NCI-H146 treated with DMSO at 0.1 percent for 48 hours (cell line): ENCODE data around the gene RPTOR.
A peak's percentile ranks its signal among the peaks of the same experiment; 100 is the strongest.

Experiments
- DNase-seq: peaks from one replicate; lab custom pipeline; 2025; ENCODE audit not compliant: unreplicated experiment; lab: John Stamatoyannopoulos, UW

RPTOR gene

DNA sequence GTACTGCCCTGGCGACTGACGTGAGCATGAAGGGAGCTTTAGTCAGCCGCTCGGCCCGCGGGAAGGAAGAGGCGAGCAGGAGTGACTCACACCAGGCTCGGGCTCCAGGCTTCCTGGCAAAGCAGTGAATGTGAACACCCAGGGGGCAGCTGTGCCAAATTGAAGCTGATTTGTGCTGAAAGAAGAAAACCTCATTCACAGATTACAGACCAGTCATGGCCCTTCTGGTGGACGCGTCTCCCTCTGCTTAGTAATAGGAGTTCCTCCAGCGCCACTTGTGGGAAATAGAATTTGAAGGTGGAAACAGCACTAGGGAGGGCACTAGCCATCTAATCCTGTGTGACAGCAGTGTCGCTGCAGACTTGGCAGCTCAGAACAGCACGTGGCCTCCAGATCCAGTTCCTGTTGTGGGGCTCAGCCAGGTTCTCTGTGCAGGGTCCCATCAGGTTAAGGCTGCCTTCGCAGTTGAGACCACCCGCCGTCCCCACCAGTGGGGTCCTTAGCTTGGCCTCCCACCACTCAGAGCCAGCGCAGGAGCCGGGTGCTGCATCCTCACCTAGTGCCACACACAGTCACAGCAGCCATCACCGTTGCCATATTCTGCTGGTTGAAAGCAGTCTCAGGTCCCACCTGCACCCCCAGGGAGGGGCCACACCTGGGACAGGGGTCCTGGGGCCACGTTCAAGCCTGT, 282.5 kb downstream of the RPTOR start:
- DNase-seq, result no peak

DNA sequence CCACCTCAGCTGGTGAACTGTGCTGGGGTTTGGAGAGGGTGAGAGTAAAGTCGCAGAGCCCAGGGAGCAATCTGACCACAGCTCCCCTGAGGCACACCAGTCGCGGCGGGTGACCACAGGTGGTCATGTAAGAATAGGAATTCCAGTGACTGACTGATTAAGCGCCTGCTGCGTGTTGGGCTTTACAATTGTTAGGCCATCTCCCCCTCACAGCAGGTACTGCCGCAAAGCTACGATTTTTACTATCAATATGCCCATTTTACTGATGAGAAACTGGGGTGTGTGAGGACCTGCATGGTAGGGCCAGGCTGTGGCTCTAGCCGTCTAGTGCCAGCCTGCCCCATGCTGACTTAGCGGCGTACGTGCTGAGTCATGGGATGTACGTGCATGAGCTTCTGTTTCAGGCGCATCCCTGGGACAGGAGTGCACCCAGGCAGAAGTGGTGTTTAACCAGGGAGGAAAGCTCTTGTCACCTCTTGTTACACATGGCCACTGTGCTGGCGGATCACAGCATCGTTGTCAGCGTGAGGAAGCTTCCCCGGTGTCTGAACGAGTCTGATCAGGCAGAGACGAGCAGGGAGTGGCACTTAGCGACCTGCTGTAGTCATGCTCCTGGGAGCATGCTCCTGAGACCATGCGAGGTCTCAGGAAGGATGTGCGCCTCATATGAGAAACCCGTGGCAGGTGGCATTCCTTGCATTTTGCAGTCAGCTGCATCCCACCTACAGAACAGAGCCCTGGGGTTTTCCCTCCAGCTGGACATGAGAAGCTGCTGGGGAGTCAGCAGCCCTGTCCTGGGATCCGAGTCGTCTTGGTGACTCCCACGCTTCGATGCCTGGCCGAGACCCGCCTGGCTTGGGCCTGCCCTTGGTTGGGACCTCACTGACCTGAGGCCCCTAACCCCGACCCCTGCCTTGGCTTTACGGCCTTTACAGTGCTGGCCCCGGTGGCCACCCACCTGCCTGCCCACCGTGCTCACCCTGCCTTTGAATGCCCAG, 283.3 kb downstream of the RPTOR start:
- DNase-seq, result peak; percentile 34

DNA sequence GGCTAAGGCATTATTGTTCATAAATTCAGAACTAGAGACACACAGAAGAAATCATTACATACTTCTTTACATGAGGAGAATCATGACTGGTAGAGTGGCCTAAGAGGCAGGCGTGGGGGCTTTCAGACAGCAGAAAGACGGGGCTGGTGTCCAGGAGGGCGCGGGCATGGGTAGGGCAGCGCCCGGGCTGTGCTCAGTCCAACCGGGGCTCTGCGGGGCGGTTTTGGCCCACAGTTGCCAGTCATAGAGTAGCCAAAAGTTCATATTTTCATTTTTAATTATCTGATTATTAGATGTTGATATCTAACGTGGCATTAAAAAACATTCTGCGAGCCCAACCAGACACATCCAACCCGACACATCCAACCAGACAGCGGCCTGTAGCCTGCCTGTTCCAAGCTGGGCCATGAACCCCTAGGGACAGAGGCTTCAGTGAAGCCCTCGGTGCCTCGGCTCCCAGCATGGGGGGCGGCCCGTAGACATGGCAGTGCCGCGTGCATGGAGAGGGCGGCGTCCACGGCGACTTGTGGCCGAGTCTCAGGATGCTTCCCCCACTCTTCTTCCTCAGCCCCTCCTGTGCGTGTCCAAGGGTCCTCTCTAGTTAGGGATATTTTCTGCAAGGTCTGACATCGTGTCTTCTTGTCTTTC, 284.7 kb downstream of the RPTOR start:
- no peak for DNase-seq

DNA sequence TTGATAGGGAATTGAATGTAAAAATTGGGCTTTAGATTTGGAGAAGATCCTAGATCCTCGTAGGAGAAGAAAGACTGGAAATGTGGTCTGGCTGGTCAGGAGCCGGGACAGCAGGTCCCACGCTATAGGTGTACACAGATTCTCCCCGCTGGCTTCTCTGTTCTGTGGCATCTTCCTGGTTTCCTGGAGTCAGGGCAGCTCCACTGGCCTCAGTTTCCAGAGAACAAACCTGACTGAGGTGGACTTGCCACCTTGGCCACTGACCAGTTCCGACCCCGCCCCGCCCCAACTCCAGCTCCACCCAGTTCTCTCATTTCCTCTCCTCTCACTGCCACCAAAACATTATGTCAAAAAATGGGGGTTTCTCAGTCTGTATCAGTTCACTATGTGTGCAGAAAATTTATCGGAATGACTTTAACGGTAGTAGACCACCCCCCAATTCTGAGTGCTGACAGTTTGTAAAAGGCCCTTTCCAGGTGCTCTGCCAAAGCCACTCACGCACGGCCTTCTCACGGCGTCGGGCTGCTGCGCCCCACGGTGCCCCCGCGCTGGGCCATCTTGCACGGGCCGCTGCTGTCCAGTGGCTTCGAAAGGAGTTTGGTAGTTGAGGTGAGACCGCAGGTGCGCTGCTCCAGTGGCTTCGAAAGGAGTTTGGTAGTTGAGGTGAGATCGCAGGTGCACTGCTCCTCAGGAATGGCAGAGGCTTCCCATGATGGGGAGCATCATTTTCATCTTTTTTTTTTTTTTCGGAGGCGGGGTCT, 285.6 kb downstream of the RPTOR start:
- no peak for DNase-seq

DNA sequence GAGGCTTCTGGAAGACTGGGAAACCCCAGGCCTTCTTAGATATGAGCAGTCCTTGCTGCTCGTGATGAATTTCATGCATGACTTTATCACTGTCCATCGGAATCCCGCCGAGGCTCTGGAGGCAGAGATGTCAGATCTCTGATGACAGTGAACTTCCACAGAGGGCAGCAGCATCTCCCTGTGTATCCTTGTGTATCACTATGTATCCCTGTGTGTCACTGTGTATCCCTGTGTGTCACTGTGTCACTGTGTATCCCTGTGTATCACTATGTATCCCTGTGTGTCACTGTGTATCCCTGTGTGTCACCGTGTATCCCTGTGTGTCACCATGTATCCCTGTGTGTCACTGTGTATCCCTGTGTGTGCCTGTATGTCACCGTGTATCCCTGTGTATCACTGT, 286.9 kb downstream of the RPTOR start:
- DNase-seq, result no peak

DNA sequence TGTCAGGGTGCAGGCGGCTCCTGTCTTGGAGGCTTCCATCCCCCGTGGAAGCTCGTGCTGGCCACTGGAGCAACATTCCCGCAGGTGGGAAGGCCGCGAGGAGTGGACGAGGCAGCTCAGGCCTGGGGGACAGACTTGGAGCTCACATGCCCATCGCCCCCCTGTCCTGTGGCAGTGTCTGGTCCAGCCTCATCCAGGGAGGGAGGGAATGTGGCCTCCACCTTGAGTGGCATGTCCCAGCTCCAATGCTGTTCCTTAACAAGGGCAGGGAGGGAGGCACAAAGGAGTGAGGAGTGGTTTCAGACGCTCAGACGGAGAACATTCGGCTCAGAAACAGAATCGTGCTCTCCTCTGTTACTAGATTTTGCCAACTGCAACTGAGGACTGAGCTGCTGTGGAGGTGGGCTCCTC, 287.6 kb downstream of the RPTOR start:
- no peak for DNase-seq

DNA sequence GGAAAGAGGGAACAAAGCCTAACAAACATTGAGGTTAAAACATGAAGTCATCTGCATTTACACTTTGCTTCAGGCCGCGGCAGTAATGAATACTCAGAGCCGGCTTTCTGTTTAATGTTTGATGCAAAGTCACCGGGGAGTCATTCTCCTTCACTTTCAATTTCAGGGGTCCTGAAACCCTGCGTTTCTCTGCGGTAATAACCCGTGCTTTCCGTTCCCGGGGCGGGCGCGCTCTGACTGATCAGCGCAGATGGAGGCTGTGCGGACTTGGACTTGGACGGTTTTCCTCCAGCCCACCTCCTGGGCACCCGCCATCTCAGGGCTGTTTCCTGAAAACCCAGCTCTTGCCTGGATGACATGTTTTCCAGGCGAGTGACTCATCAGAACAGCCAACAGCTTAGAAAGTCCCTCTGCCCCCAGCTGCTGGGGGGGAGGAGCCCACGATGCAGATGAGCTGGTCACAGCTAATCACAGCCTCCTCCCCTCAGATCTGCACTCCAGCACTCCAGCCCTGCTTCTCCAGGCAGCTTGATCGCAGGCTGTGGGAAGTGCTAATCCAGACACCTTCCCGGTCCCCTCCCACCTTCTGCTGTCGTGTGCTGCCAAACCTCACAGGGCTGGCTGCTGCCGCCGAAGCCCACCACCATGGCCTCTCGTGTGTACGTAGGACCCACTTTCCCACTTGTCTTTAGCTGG, 288.4 kb downstream of the RPTOR start:
- peak; percentile 97 for DNase-seq

DNA sequence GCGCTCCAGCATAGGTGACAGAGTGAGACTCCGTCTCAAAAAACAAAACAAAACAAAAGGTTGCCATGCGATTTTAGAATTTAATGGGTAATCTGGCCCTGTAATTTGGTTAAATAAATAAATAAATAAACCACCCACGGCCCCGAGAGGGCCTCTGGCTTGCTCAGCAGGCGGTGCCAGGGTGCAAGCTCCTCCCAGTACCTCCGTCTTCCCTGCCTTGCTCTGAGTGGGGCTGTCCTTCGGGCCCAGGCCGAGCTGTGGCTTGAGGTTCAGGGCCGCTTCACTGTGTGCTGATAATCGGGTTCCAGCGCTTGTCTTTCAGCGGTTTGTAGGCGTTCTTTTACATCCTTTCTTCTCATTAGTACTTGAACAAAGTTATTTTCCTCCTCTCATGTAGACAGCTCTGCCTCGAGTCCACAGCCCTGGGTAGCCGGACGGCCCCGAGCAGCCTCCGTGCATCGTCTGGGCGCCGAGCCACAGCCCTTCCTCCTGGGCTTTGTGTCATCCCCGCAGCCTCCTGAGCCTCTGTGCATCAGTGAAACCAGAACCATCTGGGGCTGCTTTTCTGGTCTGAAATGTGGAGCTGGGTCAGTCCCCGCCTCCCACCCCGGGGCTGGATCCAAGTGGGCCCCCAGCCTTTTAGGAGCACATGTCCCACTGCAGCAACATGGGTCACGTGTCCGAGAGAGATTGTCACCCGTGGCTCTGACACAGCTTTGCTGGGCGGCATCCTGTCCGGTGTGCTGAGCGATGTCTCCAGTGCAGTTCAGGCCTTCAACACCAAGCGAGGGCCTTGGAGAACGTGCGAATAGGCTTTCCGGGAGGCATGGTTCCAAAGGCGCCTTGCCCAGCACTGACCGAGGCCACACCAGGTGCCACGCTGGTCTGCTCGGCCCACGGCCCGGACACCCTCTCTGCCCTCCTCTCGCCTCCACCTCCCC, 289.6 kb downstream of the RPTOR start:
- no peak for DNase-seq

DNA sequence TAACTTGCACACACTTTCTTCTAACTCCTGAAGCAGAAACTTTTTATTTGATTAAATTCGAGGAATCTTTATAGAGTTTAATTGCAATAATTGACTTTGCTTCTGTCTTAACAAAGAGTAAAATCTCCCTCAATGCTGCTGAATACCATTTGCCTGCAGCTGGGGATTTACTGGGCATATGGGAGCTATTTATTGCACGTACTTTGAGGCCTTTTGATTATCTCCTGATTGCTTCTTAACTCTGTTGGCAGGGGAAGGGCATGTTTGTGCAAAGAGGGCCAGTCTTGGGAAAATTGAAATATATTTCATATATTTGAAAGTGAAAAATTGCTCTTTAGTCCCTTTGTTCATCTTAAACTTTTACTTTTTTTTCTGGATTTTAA, 290.2 kb downstream of the RPTOR start:
- no peak for DNase-seq

DNA sequence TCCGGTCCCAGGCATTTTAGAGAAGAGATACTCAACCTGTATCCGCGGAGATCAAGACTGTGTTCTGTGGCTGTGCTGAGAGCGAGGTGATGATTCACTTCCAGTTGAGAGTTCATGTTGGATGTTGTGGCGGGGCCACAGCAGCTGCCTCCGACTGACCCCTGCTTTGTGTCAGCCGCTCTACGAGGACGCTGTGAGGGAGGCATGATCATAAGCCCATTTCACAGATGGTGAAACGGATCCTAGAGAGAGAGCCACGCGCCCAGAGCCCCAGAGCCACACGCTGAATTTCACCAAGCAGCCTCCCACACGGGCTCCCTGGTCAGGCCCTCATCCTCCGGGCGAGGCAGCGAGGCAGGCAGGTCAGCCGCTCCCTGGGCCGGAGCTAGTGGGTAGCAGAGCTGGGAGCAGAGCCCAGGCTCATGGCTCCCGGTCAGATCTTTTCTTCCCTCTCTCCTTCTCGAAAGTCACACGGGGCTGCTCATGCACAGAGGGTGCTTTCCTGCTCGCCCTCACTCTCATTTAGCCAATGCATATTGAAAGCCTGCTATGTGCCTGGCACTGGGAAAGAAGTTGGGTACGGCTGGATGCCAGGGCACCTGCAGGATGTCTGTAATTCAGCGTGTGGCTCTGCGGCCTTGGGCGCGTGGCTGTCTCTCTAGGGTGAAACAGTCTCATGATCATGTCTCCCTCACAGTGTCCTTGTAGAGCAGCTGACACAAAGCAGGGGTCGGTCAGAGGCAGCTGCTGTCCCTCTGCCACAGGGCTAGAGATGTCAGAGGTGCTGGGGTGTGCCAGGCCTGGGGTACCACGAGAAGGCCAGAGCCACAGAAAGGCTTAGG, 291.4 kb downstream of the RPTOR start:
- no peak for DNase-seq

DNA sequence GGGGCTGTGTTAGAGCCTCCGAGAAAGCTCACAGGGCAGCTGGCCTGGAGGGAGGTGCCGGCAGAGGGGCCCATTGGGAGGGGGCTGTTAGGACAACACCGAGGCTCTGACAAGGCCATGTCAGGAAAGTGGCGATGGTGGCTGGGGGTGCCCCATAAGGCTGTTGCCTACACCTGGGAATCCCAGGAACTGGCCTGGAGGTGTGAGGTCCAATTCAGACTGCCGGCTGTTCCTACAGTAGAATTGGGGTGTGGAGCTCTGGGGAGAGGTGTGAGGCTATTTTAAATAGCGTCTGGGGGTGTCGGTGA, 292.0 kb downstream of the RPTOR start:
- DNase-seq, result no peak

DNA sequence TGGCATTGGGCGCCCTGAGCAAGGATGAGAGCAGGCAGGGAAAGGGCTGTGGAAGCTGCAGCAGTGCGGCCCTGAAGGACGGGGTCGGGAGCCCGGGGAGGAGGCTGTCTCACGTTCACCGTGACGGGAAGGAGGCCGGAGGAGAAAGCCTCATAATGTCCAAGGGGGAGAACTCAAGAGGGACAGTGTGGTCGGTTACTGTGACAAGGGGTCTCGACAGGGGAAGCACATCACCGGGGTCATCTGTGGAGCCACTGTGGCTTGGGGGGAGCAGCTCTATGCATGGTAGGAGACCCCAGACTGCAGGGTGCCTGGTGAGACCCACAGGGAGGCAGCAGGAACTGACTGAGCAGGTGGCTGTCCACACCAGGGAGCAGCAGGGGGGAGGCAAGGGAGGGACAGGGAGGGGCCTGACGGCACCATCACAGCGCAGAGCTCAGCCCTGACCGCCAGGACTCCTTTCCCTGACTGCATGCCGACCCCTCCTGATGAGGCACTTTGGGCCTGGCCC, 292.4 kb downstream of the RPTOR start:
- DNase-seq, result no peak

DNA sequence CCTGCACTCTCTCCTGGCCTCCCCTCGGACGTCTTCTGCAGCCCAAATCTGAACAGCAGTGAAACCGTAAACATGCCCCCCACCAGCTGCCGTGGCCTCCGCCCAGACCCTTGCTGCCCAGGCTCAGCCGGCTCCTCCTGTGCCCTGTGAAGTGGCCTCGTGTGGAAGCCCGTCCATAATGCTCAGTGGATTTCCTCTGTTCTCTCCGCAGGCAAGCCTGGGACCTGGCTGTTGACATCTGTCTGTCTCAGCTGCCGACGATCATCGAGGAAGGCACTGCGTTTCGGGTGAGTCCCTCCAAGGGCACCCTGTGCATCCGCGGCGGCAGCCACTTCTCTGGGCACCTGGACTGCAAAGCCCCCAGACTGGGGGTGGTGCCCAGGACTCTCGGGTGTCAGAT, 293.1 kb downstream of the RPTOR start:
- no peak for DNase-seq

DNA sequence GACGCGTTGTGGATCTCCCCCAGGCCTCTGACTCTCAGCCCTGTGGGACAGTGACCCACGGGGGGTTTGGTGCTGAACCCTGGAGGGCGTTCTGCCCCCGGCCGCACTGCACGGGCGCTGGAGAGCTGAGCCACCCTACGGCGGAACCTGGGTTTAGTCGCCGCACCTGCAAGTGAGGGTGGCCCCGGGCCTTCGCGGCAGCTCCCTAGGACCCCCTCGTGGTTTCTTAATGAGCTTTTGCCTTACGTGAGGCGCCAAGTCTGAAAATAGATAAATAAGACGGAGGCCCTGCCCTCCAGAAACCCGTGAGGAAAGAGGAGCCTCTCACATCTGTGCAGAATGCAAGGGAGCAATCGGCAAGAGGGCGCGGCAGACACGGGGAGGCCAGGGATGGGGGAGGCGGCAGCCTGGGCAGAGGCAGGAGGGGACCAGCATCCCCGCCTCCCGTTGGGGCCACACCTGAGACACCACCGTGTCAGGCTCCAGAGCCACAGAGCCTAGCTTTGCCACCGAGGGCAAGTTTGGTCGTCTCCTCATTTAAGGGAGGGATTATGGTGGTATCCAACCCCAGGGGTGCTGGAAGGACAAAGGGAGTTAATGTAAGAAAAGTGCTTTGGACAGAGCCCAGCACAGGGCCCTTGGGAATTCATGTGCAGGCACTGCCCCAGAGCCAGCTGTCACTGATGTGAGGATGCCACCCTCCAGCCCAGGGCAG, 293.8 kb downstream of the RPTOR start:
- DNase-seq, result no peak

DNA sequence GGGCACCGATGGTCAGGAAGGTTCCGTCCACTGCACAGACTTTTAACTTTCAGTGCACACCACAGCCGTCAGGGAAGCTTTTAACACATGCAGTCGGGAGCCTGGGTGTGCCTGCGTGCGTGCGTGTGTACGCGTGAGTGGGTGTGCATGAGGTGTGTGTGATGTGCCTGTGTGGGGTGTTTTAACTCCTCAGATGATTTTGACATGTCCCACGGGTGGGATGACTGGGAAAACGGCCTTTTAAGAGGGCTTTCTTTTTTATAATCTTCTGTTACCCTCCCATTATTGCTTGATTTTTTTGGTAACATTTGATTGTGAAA, 294.3 kb downstream of the RPTOR start:
- no peak for DNase-seq

DNA sequence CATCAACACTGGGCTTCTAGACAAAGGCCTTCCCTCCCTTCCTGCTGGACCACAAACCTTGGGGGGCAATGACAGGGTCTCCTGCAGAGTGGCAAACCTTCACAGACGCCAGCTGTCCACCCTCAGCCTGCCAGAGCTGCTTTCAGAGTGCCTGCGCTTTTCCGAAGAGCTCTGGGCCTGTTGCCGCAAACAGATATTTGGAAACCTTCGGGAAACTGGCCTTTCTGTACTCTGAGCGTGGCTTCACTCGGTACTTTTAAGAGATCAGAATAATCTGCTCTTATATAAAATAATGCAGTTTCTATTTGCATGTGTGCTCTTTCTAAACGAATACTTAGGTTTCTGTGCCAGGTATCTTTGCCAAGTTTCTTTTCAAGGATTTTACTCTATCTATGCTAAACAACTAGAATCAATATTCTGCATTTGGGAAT, 294.9 kb downstream of the RPTOR start:
- DNase-seq, result no peak

DNA sequence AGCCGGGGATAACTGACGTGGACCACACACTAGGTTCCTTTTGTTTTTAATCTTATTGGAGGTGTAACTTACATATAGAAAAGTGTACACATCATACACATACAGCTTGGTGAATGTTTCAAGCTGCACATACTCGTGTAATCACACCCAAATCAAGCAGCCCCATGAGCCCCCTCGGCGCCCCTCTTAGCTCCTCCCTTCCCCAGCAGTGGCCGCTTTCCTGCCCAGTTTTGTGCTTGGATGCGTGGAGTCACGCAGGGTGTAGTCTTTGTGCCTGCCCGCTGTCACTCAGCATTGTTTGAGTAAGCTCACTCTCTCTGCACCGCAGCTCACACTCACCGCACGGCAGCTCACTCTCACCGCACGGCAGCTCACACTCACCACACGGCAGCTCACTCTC, 295.3 kb downstream of the RPTOR start:
- no peak for DNase-seq

DNA sequence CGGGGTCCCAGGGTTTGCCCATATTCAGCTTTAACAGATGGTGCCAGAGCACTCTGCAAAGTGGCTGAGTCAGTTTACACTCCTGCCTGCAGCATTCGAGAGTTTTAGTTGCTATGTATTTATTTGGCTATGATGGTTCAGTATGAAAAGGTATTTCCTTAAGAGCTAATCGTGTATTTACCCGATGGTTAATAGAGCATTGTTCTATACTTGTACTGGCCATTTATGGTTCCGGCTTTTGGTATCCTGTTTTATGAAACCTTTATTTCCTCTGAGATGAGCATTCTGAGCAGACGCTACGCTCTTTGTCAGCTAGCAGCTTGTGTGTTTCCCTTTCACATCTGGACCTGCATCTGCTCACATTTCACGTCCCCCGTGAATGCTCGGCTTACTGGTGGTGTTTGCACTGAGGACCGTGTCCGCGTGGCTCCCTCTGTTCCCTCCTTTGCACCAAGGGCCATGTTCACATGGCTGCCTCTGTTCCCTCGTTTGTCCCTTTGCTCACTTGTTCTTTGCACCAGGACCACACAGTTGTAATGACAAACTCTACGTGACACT, 297.9 kb downstream of the RPTOR start:
- DNase-seq, result no peak
